ENCODE results near the gene RASAL1.

Gene RASAL1

GRCh38 chr12:113082486-113083148 is 52.9 kb downstream of the RASAL1 start:
- H3K36me3 ChIP-seq (ENCODE audit: control insufficient read depth, insufficient read depth, low read length): no peaks in the 10 kb centered on the region
- H3K9me3 ChIP-seq (ENCODE audit: control insufficient read depth, low read length): no peaks in the 10 kb centered on the region
- no peak overlapping the region for H3K27ac ChIP-seq (ENCODE audit: low read depth, low read length, severe bottlenecking)
- no peak overlapping the region for H3K4me3 ChIP-seq (ENCODE audit: extremely low read depth, insufficient read depth, low read length, poor library complexity, severe bottlenecking)
- peaks cover 5% of the 10 kb centered on the region for H3K4me1 ChIP-seq (ENCODE audit: control insufficient read depth, insufficient read depth, low read length, poor library complexity, severe bottlenecking)
- WGBS, 2 experiments (ENCODE audit: insufficient coverage in 2 of 2): 93 to 98% methylated on average over 6 to 7 of the region's 9 CpGs

GRCh38 chr12:113081873-113082272 is 53.7 kb downstream of the RASAL1 start:
- no peaks in the 10 kb centered on the region for H3K36me3 ChIP-seq (ENCODE audit: control insufficient read depth, insufficient read depth, low read length)
- H3K4me1 ChIP-seq (ENCODE audit: control insufficient read depth, insufficient read depth, low read length, poor library complexity, severe bottlenecking): peaks cover 7% of the 10 kb centered on the region
- H3K27ac ChIP-seq (ENCODE audit: low read depth, low read length, severe bottlenecking): no peak overlapping the region
- no CpG with 5 or more reads among the region's 4 CpGs for WGBS, 2 experiments (ENCODE audit: insufficient coverage in 2 of 2)
- no peak overlapping the region for H3K4me3 ChIP-seq (ENCODE audit: extremely low read depth, insufficient read depth, low read length, poor library complexity, severe bottlenecking)
- H3K9me3 ChIP-seq (ENCODE audit: control insufficient read depth, low read length): no peaks in the 10 kb centered on the region

- Histone ChIP-seq H3K4me3 (ENCODE audit: extremely low read depth, insufficient read depth, low read length, poor library complexity, severe bottlenecking) (peak overlapping the region; percentile 11), H3K27ac (ENCODE audit: low read depth, low read length, severe bottlenecking) (no peak overlapping the region), H3K4me1 (ENCODE audit: control insufficient read depth, insufficient read depth, low read length, poor library complexity, severe bottlenecking) (peaks cover 5% of the 10 kb centered on the region), H3K36me3 (ENCODE audit: control insufficient read depth, insufficient read depth, low read length) (no peaks in the 10 kb centered on the region), H3K9me3 (ENCODE audit: control insufficient read depth, low read length) (no peaks in the 10 kb centered on the region)
- WGBS, 2 experiments (ENCODE audit: insufficient coverage in 2 of 2): 2 to 6% methylated on average over 17 to 31 of the region's 48 CpGs
These were observed 57.7 kb downstream of the RASAL1 start for GRCh38 chr12:113077859-113078255.

GRCh38 chr12:113077057-113077858 is 58.3 kb downstream of the RASAL1 start:
- Histone ChIP-seq H3K4me1 (ENCODE audit: control insufficient read depth, insufficient read depth, low read length, poor library complexity, severe bottlenecking) (peaks cover 5% of the 10 kb centered on the region), H3K27ac (ENCODE audit: low read depth, low read length, severe bottlenecking) (no peak overlapping the region), H3K9me3 (ENCODE audit: control insufficient read depth, low read length) (no peaks in the 10 kb centered on the region), H3K36me3 (ENCODE audit: control insufficient read depth, insufficient read depth, low read length) (no peaks in the 10 kb centered on the region), H3K4me3 (ENCODE audit: extremely low read depth, insufficient read depth, low read length, poor library complexity, severe bottlenecking) (peak overlapping the region; percentile 11)
- 15 to 16% methylated on average over 42 to 63 of the region's 70 CpGs for WGBS, 2 experiments (ENCODE audit: insufficient coverage in 2 of 2)

GRCh38 chr12:113075137-113075683 is 60.4 kb downstream of the RASAL1 start:
- Histone ChIP-seq H3K36me3 (ENCODE audit: control insufficient read depth, insufficient read depth, low read length) (no peaks in the 10 kb centered on the region), H3K27ac (ENCODE audit: low read depth, low read length, severe bottlenecking) (no peak overlapping the region), H3K4me3 (ENCODE audit: extremely low read depth, insufficient read depth, low read length, poor library complexity, severe bottlenecking) (no peak overlapping the region), H3K9me3 (ENCODE audit: control insufficient read depth, low read length) (no peaks in the 10 kb centered on the region), H3K4me1 (ENCODE audit: control insufficient read depth, insufficient read depth, low read length, poor library complexity, severe bottlenecking) (peaks cover 13% of the 10 kb centered on the region)
- 79 to 93% methylated on average over 4 to 6 of the region's 6 CpGs for WGBS, 2 experiments (ENCODE audit: insufficient coverage in 2 of 2)

GRCh38 chr12:113073586-113073985 is 62.0 kb downstream of the RASAL1 start:
- H3K9me3 ChIP-seq (ENCODE audit: control insufficient read depth, low read length): no peaks in the 10 kb centered on the region
- 79 to 86% methylated on average over 3 of the region's 3 CpGs for WGBS, 2 experiments (ENCODE audit: insufficient coverage in 2 of 2)

GRCh38 chr12:113072136-113072535 is 63.4 kb downstream of the RASAL1 start:
- no peak overlapping the region for H3K4me3 ChIP-seq (ENCODE audit: extremely low read depth, insufficient read depth, low read length, poor library complexity, severe bottlenecking)
- H3K9me3 ChIP-seq (ENCODE audit: control insufficient read depth, low read length): no peaks in the 10 kb centered on the region
- 86 to 95% methylated on average over 3 of the region's 3 CpGs for WGBS, 2 experiments (ENCODE audit: insufficient coverage in 2 of 2)
- H3K36me3 ChIP-seq (ENCODE audit: control insufficient read depth, insufficient read depth, low read length): no peaks in the 10 kb centered on the region
- peaks cover 8% of the 10 kb centered on the region for H3K4me1 ChIP-seq (ENCODE audit: control insufficient read depth, insufficient read depth, low read length, poor library complexity, severe bottlenecking)
- no peak overlapping the region for H3K27ac ChIP-seq (ENCODE audit: low read depth, low read length, severe bottlenecking)

More at GRCh38 chr12:113073586-113073985, 62.0 kb downstream of the RASAL1 start:
- Histone ChIP-seq H3K27ac (ENCODE audit: low read depth, low read length, severe bottlenecking) (no peak overlapping the region), H3K4me3 (ENCODE audit: extremely low read depth, insufficient read depth, low read length, poor library complexity, severe bottlenecking) (no peak overlapping the region), H3K4me1 (ENCODE audit: control insufficient read depth, insufficient read depth, low read length, poor library complexity, severe bottlenecking) (peaks cover 13% of the 10 kb centered on the region), H3K36me3 (ENCODE audit: control insufficient read depth, insufficient read depth, low read length) (no peaks in the 10 kb centered on the region)

- no peak overlapping the region for H3K4me3 ChIP-seq (ENCODE audit: extremely low read depth, insufficient read depth, low read length, poor library complexity, severe bottlenecking)
- no peak overlapping the region for H3K27ac ChIP-seq (ENCODE audit: low read depth, low read length, severe bottlenecking)
- no peaks in the 10 kb centered on the region for H3K36me3 ChIP-seq (ENCODE audit: control insufficient read depth, insufficient read depth, low read length)
- WGBS, 2 experiments (ENCODE audit: insufficient coverage in 2 of 2): 82 to 83% methylated on average over 20 of the region's 21 CpGs
- no peaks in the 10 kb centered on the region for H3K9me3 ChIP-seq (ENCODE audit: control insufficient read depth, low read length)
- H3K4me1 ChIP-seq (ENCODE audit: control insufficient read depth, insufficient read depth, low read length, poor library complexity, severe bottlenecking): peaks cover 8% of the 10 kb centered on the region
These were observed 64.1 kb downstream of the RASAL1 start for GRCh38 chr12:113071135-113072112.

- no peaks in the 10 kb centered on the region for H3K36me3 ChIP-seq (ENCODE audit: control insufficient read depth, insufficient read depth, low read length)
- H3K27ac ChIP-seq (ENCODE audit: low read depth, low read length, severe bottlenecking): no peak overlapping the region
- 89 to 92% methylated on average over 12 to 13 of the region's 15 CpGs for WGBS, 2 experiments (ENCODE audit: insufficient coverage in 2 of 2)
- no peaks in the 10 kb centered on the region for H3K9me3 ChIP-seq (ENCODE audit: control insufficient read depth, low read length)
- H3K4me3 ChIP-seq (ENCODE audit: extremely low read depth, insufficient read depth, low read length, poor library complexity, severe bottlenecking): no peak overlapping the region
- peaks cover 8% of the 10 kb centered on the region for H3K4me1 ChIP-seq (ENCODE audit: control insufficient read depth, insufficient read depth, low read length, poor library complexity, severe bottlenecking)
These were observed 65.2 kb downstream of the RASAL1 start for GRCh38 chr12:113070117-113070906.
